NAMALWA (cell line): ENCODE data around the gene IRAK2.
"Not testable (repeated sequence)": the region's sequence is repeated elsewhere in the genome, so short reads cannot be mapped to it uniquely, and the experiment has no call there.

ENCODE experiments used
- DNase-seq: peaks from one replicate; pipeline ENCODE4 v3.0.0-alpha.2; 2015; ENCODE audit warnings: low spot score

IRAK2 gene

GRCh38 chr3:10160346-10160745 is 4.4 kb upstream of the IRAK2 start:
- no peak for DNase-seq

DNA sequence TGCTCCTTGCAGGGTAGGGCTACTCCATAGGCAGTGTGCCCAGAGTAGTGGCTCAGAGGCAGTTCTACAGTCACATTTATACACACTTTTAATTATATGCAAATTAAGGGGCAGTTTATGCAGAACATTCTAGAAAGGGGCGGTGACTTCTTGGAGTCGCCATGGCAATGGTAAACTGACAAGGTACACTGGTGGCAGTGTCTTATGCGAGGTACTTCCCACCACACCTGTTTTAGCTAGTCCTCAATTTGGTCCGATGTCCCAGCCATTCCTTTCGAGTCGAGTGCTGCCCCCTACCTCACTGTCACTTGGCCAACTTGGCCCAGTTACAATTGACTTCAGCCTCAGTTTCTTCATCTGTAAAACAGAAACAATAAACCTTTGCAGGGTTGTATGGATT is 3.8 kb upstream of the IRAK2 start:
- DNase-seq = no peak

GRCh38 chr3:10162185-10162584 is 2.5 kb upstream of the IRAK2 start:
- peak; percentile 27 for DNase-seq

GRCh38 chr3:10164201-10164545 is 546 bp upstream of the IRAK2 start:
- not testable (repeated sequence) for DNase-seq

- no peak for DNase-seq
Measured at GRCh38 chr3:10166213-10166604, 1.5 kb downstream of the IRAK2 start.

- DNase-seq = no peak
Measured at GRCh38 chr3:10169000-10169496, 4.3 kb downstream of the IRAK2 start.

DNA sequence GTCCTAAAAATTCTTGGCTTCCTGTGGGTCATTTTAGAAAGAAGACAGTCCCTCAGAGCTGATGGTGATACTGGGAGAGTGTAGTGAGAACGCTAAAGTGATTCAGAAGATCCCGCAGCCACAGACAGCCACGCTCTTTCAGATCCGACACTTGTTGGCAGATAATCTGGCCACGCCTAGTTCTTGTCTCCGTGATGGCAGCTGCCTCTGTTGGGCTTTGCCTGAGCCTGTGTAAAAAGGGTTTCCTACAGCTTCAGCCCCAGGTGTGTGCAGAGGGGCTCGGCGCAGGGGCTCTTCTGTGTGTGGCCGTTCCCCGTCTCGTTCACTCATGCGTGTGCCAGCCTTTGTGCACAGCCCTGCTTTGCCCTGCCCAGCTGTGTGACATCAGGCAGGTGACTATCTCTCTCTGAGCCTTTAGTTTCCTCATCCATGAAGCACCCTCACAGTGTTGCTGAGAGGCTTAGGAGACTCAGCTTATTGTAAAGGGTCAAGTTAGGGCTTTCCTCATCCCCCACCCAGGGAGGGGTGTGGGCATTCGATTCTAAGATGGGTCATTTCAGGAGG is 6.3 kb downstream of the IRAK2 start:
- no peak for DNase-seq

GRCh38 chr3:10173095-10173925 is 8.6 kb downstream of the IRAK2 start:
- no peak for DNase-seq

GRCh38 chr3:10173926-10174435 is 9.3 kb downstream of the IRAK2 start:
- no peak for DNase-seq

GRCh38 chr3:10175334-10175733 is 10.6 kb downstream of the IRAK2 start:
- DNase-seq = not testable (repeated sequence)

- DNase-seq = not testable (repeated sequence)
Measured at GRCh38 chr3:10176150-10176549, 11.4 kb downstream of the IRAK2 start.

GRCh38 chr3:10177737-10178136 is 13.0 kb downstream of the IRAK2 start:
- no peak for DNase-seq

- no peak for DNase-seq
Measured at GRCh38 chr3:10178892-10179291, 14.2 kb downstream of the IRAK2 start.

DNA sequence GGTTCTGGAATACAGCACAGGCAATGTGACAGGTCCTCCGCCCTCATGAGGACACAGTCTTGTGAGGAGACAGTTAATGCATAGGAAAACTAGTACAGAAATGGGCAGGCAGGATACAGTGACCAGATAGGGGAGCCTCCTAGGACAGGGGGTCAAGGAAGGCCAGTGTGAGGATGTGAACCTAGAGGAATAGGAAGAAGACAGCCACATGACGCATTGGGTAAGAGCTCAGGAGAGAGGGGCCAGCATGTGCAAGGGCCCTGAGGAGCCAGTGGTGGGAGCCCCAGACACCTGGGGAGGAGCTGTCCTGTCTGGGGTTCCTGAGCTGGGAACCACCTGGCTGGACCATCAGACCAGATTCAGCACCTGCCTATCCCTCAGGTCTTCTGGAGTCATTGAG is 15.6 kb downstream of the IRAK2 start:
- no peak for DNase-seq

DNA sequence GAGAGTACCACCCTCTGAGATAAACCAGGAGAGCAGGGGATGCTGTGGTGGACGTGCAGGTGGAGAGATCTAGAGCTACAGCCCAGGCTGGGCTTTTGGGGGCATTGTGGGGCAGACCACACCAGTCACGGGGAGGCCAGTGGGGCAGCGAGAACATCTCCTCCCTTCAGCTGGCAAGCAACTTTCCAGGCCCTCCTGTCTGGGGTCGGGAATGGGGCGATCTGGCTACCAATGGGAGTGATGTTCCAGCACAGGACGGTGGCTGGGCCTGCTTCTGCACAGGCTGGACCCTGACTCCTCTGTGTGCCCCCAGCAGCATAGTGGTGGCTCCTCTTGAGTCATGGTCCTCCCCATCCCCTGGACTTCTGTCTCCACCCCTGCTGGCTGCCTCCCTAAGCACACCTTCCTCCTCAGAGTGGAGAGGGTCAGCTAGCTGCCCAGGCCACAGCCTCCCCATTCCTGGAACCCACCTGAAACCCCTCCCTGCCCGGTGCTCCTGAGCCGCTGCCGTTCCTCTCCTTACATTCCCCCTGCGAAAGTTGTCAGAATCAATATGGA is 16.1 kb downstream of the IRAK2 start:
- no peak for DNase-seq

- no peak for DNase-seq
Measured at GRCh38 chr3:10182950-10183349, 18.2 kb downstream of the IRAK2 start.

- DNase-seq = no peak
Measured at GRCh38 chr3:10184250-10184649, 19.5 kb downstream of the IRAK2 start.

DNA sequence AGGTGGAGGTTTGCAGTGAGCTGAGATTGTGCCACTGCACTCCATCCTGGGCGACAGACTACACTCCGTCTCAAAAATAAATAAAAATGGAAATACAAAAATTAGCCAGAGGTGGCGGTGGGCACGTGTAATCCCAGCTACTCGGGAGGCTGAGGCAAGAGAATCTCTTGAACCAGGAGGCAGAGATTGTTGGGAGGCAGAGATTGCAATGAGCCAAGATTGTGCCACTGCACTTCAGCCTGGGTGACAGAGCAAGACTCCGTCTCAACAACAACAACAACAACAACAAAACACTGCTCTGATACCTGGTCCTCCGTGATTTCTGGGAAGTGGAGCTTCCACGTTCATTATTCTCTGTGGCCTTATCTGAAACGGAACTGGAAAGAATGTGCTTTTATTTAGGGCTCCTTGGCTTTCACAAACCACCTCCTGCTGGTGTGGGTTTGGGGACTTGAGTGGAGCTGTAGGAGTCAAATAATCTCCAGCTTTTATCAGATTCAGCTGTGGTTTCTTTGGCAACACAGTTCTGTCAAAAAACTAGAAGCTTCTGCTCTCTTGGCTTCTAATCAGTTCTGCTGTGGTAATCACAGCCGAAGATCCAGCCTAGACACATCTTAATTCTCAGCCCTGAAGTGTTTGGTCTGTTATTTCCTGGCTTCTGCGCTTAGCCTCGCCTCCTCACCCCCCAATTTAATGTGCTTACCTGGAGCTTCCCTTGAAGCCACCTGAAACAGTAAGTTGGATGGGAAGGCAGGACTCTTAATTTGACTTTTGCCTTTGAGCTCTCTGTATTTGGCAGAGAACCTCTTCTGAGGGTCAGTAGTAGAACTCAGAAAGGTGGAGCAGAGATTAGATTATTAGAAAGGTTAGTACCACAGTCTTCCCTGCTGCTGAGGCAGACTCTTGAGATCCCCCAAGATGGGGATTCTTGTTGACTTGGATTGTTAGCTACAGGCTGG is 21.4 kb downstream of the IRAK2 start:
- no peak for DNase-seq

GRCh38 chr3:10187290-10187876 is 22.7 kb downstream of the IRAK2 start:
- DNase-seq = no peak

GRCh38 chr3:10187944-10188343 is 23.2 kb downstream of the IRAK2 start:
- DNase-seq = no peak

DNA sequence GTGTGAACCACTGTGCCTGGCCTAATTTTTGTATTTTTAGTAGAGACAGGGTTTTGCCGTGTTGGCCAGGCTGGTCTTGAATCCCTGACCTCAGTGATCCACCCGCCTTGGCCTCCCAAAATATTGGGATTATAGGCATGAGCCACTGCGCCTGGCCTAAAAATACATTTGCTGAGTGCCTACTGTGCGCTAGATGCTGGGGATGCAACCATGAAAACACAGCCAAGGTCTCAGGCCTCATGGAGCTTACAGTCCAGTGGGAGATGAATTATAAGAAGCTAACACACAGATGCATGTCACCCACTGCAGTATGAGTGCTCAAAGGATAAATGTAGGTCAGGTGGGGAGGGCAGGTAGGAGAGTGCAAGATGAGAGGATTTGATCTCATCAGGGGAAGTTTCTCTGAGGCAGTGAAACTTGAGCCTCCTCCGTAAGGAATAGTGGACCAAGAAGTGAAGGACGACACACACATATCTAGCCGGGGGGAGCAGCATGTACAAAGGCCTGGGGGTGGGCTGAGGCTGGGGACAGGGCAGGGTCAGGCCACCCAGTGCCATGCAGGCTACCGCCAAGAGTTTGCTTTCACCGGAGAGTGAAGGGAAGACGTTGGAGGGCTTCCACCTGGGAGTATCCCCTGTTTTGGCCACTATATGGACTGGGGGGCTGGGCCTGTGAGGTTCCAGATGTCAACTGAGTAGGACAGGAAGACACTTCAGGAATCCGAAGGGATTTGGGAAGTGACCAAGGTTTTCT is 24.3 kb downstream of the IRAK2 start:
- no peak for DNase-seq
